ENCODE measurements around the gene PCCA.

- TF ChIP-seq CTCF (conservative IDR thresholded peaks at IDR 0.05 in 1 of 2, IDR thresholded peaks at IDR 0.05 in 1 of 2; ENCODE audit: low read depth in 1 of 2, low read length in 2 of 2) (no peak), EZH2 (IDR thresholded peaks at IDR 0.05; ENCODE audit: low read length, missing control alignments) (no peak)
Observed at GRCh38 chr13:100396776-100397175, 307.9 kb downstream of the PCCA start.
